GM21619 (cell line): Measurements from ENCODE around the gene DCDC2.
A peak's percentile ranks its signal among the peaks of the same experiment; 100 is the strongest.
"Not testable (repeated sequence)": the region's sequence is repeated elsewhere in the genome, so short reads cannot be mapped to it uniquely, and the experiment has no call there.

Experiments used
- ATAC-seq: cut with Tn5 transposase; IDR thresholded peaks from one replicate; pipeline ENCODE4 v1.9.1; 2021; ENCODE audit not compliant: unreplicated experiment

The DCDC2 gene

GRCh38 chr6:24154121-24154520 is 203.7 kb downstream of the DCDC2 start:
- no peak for ATAC-seq

- no peak for ATAC-seq
These were observed 205.8 kb downstream of the DCDC2 start for GRCh38 chr6:24152014-24152413.

- no peak for ATAC-seq
These were observed 208.0 kb downstream of the DCDC2 start for GRCh38 chr6:24149836-24150235.

- no peak for ATAC-seq
These were observed 208.6 kb downstream of the DCDC2 start for GRCh38 chr6:24149296-24149695.

GRCh38 chr6:24148684-24149083 is 209.2 kb downstream of the DCDC2 start:
- no peak for ATAC-seq

GRCh38 chr6:24148154-24148570 is 209.7 kb downstream of the DCDC2 start:
- ATAC-seq, result no peak

GRCh38 chr6:24147511-24148153 is 210.2 kb downstream of the DCDC2 start:
- no peak for ATAC-seq

- no peak for ATAC-seq
These were observed 211.0 kb downstream of the DCDC2 start for GRCh38 chr6:24146871-24147270.

GRCh38 chr6:24145690-24146131 is 212.1 kb downstream of the DCDC2 start:
- no peak for ATAC-seq

- not testable (repeated sequence) for ATAC-seq
These were observed 215.1 kb downstream of the DCDC2 start for GRCh38 chr6:24142733-24143132.

GRCh38 chr6:24140591-24140990 is 217.3 kb downstream of the DCDC2 start:
- ATAC-seq, result no peak

- ATAC-seq, result no peak
These were observed 218.2 kb downstream of the DCDC2 start for GRCh38 chr6:24139639-24140038.

- ATAC-seq, result no peak
These were observed 218.8 kb downstream of the DCDC2 start for GRCh38 chr6:24139080-24139479.

GRCh38 chr6:24131751-24132150 is 226.1 kb downstream of the DCDC2 start:
- no peak for ATAC-seq

GRCh38 chr6:24127316-24127715 is 230.5 kb downstream of the DCDC2 start:
- no peak for ATAC-seq

- ATAC-seq, result peak; percentile 77
These were observed 231.2 kb downstream of the DCDC2 start for GRCh38 chr6:24126586-24127192.

GRCh38 chr6:24125980-24126379 is 231.9 kb downstream of the DCDC2 start, which contains the start of gene NRSN1:
Gene NRSN1, plus strand, starts transcription at chr6:24126215. Its CDS starts 8,113 bp downstream, at chr6:24134328.
- ATAC-seq, result no peak

GRCh38 chr6:24122139-24122538 is 235.7 kb downstream of the DCDC2 start:
- ATAC-seq, result no peak
